Measurements from ENCODE around the gene AMFR. TPM values are rescaled to one million over a fixed set of nuclear protein-coding genes. Genes with fewer than 3 reads are reported as not detected.

AMFR gene
- total RNA-seq, 2 donors from 2014 or later = 87.7 to 130 TPM

DNA sequence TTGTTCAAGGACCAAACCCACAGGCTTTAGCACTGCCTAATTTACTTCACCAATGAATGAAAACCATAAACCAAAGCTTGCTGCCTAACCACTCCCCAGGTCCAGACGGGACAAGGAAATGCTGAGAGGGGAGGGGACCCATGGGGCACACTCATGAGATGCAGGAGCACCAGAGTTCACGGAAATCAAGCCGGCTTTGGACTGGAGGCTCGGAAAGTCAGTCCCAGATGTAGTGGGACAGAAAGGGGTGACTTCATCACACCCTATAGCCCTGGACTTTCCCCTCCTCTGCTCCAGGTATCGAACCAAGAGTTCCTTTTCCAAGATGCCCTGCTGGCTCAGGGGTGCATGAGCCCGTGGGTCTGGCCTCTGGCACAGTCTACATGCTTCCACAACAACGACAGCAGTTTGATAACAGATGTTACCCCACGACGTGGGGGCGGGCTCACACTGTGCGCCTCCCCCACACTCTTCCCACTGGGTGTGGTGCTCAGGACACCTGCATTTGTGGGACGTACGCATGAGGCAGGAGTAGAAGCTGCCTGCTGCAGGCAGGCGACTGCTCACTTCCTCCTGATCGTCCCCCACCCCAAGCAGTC lies 63.2 kb downstream of the AMFR start:
- peaks cover 4% of the 10 kb centered on the region for H3K4me1 ChIP-seq
- intact Hi-C loops (cut with DNase I) = no loop called here
- no peaks in the 10 kb centered on the region for H3K27me3 ChIP-seq
- WGBS, 2 donors = 72 to 90% methylated on average over 9 to 15 of the region's 15 CpGs
- peaks cover 0 to 18% of the 10 kb centered on the region in 2 donors for H3K36me3 ChIP-seq (replicated peaks in 1 of 2; ENCODE audit: insufficient read depth in 1 of 2, low read depth in 2 of 2)
- DNase-seq = no peak
- TF ChIP-seq, protein P1, sequence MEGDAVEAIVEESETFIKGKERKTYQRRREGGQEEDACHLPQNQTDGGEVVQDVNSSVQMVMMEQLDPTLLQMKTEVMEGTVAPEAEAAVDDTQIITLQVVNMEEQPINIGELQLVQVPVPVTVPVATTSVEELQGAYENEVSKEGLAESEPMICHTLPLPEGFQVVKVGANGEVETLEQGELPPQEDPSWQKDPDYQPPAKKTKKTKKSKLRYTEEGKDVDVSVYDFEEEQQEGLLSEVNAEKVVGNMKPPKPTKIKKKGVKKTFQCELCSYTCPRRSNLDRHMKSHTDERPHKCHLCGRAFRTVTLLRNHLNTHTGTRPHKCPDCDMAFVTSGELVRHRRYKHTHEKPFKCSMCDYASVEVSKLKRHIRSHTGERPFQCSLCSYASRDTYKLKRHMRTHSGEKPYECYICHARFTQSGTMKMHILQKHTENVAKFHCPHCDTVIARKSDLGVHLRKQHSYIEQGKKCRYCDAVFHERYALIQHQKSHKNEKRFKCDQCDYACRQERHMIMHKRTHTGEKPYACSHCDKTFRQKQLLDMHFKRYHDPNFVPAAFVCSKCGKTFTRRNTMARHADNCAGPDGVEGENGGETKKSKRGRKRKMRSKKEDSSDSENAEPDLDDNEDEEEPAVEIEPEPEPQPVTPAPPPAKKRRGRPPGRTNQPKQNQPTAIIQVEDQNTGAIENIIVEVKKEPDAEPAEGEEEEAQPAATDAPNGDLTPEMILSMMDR (IDR thresholded peaks at IDR 0.05) = no peak
- TF ChIP-seq POLR2A (IDR thresholded peaks at IDR 0.05) = no peak
- H3K27ac ChIP-seq = no peak overlapping the region
- no peak for ATAC-seq
- no peak overlapping the region for H3K4me3 ChIP-seq
- H3K9me3 ChIP-seq = no peaks in the 10 kb centered on the region

DNA sequence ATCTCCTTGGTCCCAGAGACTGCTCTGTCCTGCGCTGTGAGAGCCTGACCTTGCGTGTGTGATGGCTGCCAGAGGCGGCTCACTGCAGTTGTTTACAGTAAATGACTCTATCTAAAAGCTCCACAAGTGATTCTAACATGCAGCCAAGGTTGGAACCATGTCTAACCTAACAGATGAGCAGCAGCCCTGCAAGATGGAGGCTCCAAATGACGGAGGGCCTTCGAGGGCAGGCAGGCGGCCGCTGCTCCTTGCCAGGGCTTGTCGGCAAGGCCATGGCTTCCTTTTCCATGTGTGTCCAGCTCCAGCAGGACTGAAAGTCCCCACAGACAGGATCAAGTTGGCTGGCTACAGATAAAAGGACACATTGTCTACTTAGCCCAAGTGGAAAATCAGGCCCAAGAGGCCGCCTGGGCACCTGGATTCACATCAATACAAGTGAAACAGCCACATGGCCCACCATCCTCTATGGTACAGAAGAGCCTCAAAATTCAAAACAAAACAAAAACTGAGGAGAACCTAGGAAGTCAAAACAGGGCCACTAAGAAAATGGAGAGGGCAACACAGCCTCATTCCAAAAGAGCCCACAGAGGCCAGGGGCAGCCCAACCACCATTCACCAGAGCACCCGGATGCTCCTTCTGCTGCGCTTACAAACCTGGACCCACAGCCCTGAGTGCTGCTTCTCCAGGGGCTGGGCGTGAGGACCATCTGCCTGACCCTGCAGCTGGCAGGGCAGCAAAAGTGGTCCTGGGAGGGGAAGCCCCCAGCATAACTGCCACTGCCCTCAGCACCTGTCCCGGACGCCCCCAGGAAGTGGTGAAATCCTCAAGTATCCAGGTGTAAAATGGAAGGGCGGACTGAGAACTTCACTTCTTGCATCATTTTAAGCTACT lies 65.0 kb downstream of the AMFR start:
- H3K9me3 ChIP-seq = no peaks in the 10 kb centered on the region
- ATAC-seq (no peak), DNase-seq (peak in 2 of 4 donors; percentile 1 to 11)
- no peaks in the 10 kb centered on the region for H3K27me3 ChIP-seq
- 93 to 94% methylated on average over 15 of the region's 15 CpGs for WGBS, 2 donors
- intact Hi-C loops (cut with DNase I) = no loop called here
- TF ChIP-seq, protein P1 (IDR thresholded peaks at IDR 0.05) = no peak
- TF ChIP-seq POLR2A (IDR thresholded peaks at IDR 0.05) = no peak
- H3K36me3 ChIP-seq (replicated peaks in 1 of 2; ENCODE audit: insufficient read depth in 1 of 2, low read depth in 2 of 2) = peaks cover 0 to 14% of the 10 kb centered on the region in 2 donors
- peaks cover 10% of the 10 kb centered on the region for H3K4me1 ChIP-seq
- no peak overlapping the region for H3K27ac ChIP-seq
- H3K4me3 ChIP-seq = no peak overlapping the region

DNA sequence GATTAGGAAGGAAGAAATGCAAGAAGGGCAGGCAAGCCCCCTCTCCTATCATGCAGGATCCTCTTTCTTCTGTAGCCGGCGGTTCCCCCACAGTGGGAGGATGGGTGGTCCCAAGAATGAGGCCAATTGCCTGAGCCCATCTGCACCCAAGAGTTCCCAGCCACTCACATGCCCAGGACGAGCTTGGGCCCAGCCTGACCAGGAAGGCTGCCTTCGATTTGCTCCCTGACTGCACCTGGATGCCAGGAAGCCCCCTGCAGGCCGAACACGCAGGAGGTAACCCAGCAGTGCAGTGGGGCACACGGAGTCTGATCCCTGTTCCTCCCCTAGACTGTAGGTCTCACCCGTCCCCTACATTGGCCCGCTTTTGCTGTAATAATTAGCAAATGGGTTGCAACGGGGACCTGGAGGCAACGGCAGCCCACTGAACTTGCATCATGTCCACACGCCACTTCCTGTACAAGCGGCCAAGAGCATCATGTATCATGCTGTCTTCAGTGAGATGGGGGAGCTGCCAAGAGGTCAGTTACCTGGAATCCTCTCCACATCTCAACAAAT lies 67.5 kb downstream of the AMFR start:
- H3K4me3 ChIP-seq = no peak overlapping the region
- H3K9me3 ChIP-seq = no peaks in the 10 kb centered on the region
- intact Hi-C loops (cut with DNase I) = no loop called here
- peaks cover 10% of the 10 kb centered on the region for H3K4me1 ChIP-seq
- 67 to 82% methylated on average over 8 to 13 of the region's 13 CpGs for WGBS, 2 donors
- peak in 3 of 4 donors; percentile 3 to 12 (median 6) for DNase-seq
- H3K27ac ChIP-seq = peak overlapping the region in 3 of 4 donors; percentile 40 to 46 (median 40)
- no peak for ATAC-seq
- TF ChIP-seq, protein P1 (IDR thresholded peaks at IDR 0.05) = no peak
- TF ChIP-seq POLR2A (IDR thresholded peaks at IDR 0.05) = no peak
- H3K36me3 ChIP-seq (replicated peaks in 1 of 2; ENCODE audit: insufficient read depth in 1 of 2, low read depth in 2 of 2) = peaks cover 0 to 6% of the 10 kb centered on the region in 2 donors
- H3K27me3 ChIP-seq = no peaks in the 10 kb centered on the region

DNA sequence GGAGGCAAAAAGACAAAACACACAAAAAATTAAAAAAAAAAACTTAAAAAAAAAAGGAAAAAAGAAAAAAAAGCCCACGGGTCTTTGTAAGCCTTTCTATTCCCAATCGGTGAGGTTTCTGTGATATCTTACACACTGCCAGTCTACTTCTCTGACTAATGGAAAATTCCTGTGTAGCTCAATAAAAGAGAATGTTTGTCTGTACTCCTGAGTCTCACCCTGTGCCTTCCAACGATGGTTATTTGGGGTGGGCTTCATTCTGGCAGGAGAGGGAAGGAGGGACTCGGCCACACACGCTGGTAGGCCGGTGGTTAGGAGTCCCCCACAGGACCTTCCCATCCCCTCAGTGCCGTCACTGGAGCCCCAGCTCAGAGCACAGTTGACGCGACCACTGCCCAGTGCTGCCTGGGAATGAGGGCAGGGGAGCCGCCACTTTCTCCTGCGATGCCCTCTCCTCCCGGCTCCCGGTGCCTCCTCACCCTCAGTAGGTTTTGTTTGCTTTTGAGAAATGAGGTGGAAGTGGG lies 68.0 kb downstream of the AMFR start:
- intact Hi-C loops (cut with DNase I) = no loop called here
- peak in 3 of 4 donors; percentile 2 to 19 (median 9) for DNase-seq

More for the DNA sequence above, 68.0 kb downstream of the AMFR start:
- H3K27me3 ChIP-seq = no peaks in the 10 kb centered on the region
- peak; percentile 56 for ATAC-seq
- TF ChIP-seq, protein P1 (IDR thresholded peaks at IDR 0.05) = no peak
- no peak for TF ChIP-seq POLR2A (IDR thresholded peaks at IDR 0.05)
- H3K9me3 ChIP-seq = no peaks in the 10 kb centered on the region
- peaks cover 0 to 2% of the 10 kb centered on the region in 2 donors for H3K36me3 ChIP-seq (replicated peaks in 1 of 2; ENCODE audit: insufficient read depth in 1 of 2, low read depth in 2 of 2)
- H3K4me3 ChIP-seq = no peak overlapping the region
- 40 to 48% methylated on average over 13 of the region's 13 CpGs for WGBS, 2 donors
- H3K27ac ChIP-seq = peak overlapping the region in 3 of 4 donors; percentile 40 to 46 (median 40)
- peaks cover 10% of the 10 kb centered on the region for H3K4me1 ChIP-seq
